Hematopoietic multipotent progenitor cell treated with erythropoietin and hydrocortisone succinate and interleukin-3 and kit ligand, for 6 days (in vitro differentiated cells): ENCODE data around the gene ANKRD44.
"Not testable (repeated sequence)": the region's sequence is repeated elsewhere in the genome, so short reads cannot be mapped to it uniquely, and the experiment has no call there.

Experiments
- DNase-seq: peaks from one replicate; pipeline ENCODE4 v3.0.0-alpha.2; 2015

The ANKRD44 gene

GRCh38 chr2:197010200-197011020 lies 300.2 kb downstream of the ANKRD44 start:
- no peak for DNase-seq

DNA sequence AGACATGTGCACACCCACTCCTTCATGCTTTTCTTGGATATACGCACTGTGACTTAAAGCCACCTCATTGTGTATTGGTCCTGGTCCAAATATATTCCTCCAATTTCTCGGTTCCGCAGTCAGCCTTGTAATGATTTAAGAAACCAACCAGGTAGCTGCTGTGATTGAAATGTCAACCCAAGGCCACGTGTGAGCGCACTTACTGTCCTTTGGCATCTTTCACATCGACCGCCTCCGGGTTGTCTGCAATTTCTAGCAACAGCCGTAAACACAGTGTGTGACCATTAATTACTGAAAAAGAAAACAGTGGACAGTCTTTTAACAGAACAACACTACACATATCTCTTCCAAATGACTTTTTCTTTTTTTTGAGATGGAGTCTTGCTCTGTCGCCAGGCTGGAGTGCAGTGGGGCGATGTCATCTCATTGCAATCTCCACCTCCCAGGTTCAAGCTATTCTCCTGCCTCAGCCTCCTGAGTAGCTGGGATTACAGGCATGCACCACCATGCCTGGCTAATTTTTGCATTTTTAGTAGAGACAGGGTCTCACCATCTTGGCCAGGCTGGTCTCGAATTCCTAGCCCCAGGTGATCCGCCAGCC lies 301.7 kb downstream of the ANKRD44 start:
- DNase-seq: not testable (repeated sequence)

DNA sequence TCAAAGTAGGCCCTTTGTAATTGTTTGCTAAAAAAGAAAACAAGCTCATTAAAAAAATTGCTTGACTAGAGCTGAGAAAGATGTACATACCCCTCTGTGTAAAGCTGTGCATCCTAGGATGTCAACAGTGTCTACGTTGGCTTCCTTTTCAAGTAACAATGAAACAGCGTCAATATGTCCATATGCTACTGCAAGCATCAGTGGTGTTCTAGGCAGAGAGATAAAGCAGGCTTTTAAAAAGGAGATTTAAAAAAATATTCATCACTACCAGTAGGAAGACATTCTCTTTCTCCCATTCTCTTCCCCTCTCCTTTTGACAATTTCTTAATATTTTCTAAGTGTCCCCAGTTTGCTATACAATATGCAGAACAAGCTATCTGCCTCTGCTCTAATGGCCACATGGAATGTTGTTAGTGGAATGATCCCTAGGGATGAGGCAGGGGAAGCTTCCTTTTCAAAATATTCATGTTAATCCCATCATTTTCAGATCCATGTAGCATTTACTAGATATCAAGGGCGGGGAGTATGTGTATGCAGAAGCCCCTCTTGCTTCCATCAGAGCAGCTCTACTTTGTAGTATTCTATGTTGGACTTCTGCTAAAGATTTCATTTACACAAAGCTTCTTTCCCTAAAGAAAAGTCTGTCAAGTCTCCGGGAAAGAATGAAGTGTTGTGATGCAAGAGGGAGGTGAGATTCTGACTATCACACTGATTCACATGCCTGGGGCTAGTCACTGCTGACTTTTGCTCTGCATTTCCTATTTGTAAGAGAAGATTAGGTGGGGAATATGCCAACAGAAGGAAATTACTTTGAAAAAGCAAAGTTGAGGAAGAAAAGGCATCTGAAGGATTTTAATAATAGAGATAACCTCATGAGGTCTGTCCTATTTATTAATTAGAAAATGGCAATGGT lies 302.6 kb downstream of the ANKRD44 start:
- no peak for DNase-seq

DNA sequence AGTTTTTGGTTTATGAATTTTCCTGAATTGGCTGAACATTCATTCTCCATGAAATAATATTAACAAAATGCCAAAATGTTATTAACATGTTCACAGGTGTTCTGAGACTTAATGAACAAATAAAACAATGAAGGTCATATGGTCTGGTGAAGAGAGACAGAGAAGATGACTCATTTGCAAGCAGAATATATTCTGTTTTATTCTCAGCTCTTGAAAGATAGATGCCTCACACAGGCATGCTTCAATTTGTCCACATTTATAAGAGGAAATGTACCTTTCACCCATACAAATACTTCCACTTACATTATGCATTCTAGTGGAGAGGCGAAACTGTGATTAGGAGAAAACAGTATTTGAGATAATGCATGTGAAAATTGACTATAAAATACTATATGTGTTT lies 308.7 kb downstream of the ANKRD44 start:
- no peak for DNase-seq

DNA sequence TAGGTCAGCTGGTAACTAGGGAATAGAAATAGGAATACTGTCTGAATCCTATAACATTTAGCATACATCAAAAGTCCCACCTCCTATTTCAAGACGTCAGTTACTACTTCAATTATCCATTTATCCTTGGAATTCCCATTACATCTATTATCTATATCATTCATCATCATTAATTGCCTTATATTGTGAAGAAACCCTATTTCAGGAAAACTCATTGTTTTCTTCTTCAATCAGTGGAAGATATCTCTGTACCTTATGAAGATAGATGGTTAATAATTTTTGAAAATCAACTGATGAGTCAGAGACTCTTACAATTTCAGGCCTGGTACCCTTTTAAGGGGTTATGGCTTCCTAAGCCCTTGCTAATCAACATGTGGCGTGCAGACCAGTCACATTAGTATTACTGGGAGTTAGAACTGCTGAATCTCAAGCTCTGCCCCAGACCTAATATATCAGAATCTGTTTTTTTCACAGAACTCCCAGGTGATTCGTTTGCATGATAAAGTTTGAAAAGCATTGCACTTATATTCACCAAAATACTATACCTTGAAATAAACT lies 314.7 kb downstream of the ANKRD44 start:
- no peak for DNase-seq

DNA sequence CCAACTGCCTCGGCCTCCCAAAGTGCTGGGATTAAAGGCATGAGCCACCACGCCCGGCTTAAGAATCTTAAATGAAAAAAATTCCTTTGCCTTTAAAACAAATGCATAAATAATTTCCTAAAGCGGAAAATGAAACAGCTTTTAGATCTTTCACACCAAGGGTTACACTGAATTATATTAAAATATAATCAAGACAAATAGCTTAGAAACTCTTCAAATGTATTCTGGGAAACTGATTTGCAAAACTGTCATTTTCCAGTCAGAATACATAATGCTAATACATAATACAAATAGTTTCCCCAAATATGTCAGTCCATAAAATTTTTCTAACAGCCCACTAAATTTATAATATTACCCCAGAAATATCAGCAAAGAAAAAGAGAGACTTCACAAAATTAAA lies 315.8 kb downstream of the ANKRD44 start:
- no peak for DNase-seq

DNA sequence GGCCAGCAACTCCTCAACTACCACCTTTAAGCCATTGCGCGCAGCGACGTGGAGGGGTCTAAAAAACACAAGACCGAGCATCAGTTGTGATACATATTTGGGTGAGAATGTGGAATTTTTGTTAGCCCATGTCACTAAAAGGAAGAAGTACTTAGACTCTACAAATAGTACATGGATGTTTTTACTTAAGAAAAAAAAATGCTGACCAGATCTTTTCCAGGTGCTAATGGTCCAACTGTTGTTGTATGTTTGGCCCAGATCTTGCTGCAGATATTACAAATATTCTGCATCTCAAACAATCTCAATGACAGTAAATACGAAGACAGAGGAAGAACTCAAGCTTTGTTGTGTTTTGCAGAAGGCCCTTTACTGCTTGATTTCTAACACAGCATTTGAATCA lies 317.0 kb downstream of the ANKRD44 start:
- no peak for DNase-seq

DNA sequence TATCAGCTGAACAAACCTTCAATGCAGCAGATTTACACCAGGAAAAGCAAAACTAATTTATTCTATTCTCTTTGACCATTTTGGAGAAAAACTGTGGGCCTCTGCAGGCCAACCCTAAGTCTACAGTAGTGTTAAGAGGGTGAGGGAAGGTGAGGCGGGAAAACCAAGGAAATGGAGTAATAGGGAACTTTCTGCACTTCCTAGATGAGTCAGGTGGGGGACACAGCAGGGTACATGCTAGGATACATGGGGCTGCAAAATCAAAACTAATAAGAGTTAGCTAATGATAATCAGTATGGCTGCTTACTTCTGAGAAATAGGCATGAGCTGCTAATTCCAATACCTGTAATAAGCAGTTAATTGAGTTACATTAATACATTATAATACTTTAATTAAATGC lies 318.1 kb downstream of the ANKRD44 start:
- DNase-seq: no peak

GRCh38 chr2:196990788-196991461 lies 319.7 kb downstream of the ANKRD44 start:
- no peak for DNase-seq

GRCh38 chr2:196990092-196990491 lies 320.5 kb downstream of the ANKRD44 start:
- no peak for DNase-seq

- DNase-seq: no peak
Measured at GRCh38 chr2:196989496-196989895, 321.1 kb downstream of the ANKRD44 start.

- no peak for DNase-seq
Measured at GRCh38 chr2:196988639-196989038, 321.9 kb downstream of the ANKRD44 start.

DNA sequence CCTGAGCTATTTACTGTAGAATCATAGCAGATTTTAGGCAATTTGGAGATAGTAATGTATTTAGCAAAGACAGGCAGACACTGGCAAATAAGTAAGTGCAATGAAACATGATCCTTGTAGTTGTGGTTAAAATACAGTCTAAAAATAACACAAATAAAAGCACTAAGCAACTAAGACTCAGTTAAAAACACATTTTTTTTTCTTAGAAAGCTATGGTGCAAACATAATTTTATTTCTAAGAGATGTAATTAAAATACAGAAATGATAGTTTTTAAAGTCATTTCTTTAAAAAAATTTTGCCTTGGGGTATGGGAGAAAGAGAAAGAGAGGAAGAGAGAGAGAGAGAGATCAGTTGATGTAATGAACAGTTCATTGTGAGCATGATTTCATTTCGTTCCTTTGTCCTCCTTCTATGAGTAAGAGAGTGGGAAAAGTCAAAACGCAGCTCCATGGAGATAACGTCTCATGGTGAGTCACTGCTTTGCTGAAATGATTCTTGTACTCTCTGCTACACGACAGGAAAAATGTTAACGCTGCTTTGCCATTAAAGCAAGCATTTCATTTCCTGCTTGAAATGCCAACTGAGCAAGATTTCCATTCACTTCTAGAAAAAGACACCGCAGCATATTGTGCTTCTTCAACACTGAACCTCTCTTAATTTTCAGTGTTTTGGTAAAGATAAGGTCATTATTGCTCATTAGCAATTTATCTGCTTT lies 322.8 kb downstream of the ANKRD44 start:
- DNase-seq: peak; percentile 62

GRCh38 chr2:196987298-196987648 lies 323.3 kb downstream of the ANKRD44 start:
- DNase-seq: no peak

GRCh38 chr2:196985511-196986183 lies 324.9 kb downstream of the ANKRD44 start:
- peak; percentile 59 for DNase-seq

GRCh38 chr2:196984903-196985302 lies 325.7 kb downstream of the ANKRD44 start:
- no peak for DNase-seq

- DNase-seq: peak; percentile 52
Measured at GRCh38 chr2:196983934-196984333, 326.6 kb downstream of the ANKRD44 start.

DNA sequence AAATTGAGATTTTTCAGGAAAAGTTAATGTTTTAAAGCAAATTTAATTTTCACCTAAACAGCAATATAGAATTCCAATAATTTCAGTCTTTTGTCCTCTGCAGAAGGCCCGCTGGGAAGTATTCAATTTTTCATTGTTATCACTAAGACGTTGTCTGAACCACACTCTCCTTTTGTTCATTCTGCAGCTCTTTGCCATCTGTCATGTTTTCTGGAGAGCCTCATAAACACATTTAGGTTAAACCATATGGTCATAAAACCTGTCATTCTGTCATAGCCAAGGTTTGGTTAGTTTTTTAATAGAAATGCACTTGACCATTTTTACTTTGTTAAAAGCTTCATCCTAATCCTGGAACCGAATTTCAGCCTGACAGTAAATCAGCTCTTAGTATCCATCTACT lies 330.1 kb downstream of the ANKRD44 start:
- DNase-seq: no peak

DNA sequence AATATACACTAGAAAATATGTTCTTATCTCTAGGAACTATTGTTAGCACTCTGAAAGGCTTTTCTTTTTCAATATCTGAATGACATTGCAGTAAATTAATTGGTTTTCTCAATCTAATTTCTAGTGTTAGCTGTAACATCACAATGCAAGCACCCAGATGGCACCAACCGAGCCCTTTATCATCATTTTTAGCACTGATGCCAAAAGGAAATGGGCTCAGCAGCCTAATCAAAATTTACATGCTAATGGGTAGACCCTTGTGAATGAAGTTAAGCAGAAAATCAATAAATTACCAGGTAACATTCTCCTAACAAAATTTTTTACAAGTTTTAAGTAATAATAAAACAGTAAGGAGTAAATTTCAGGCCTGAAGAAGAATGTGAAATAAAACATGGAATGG lies 330.6 kb downstream of the ANKRD44 start:
- DNase-seq: no peak

DNA sequence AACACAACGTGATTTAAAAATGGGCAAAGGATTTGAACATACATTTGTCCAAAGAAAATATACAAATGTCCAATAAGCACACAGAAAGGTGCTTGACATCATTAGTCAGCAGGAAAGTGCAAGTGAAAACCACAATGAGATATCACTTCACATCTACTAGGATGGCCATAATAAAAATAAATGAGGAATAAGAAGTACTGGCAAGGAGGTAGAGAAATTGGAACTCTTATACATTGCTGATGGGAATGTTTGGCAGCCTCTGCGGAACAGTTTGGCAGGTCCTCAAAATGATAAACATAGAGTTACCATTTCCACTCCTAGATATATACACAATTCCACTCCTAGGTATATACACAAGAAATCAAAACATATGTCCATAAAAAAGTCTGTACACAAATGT lies 333.1 kb downstream of the ANKRD44 start:
- no peak for DNase-seq

DNA sequence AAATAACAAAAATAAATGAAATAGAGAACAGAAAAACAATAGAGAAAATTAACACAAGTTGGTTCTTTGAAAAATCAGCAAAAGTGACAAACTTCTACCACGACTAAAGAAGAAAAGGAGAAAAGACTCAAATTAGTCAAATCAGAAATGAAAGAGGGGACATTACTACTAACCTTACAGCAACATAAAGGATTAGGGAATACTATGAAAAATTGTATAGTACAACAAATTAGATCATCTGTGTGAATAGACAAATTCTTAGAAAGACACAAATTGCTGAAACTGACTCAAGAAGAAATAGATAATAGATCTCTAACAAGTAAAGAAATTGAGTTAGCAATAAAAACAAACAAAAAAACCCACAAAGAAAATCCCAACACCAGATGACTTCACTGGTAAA lies 335.6 kb downstream of the ANKRD44 start:
- DNase-seq: no peak
